Neural progenitor cell (in vitro differentiated cells): Measurements from ENCODE around the gene SSC4D. TPM values are rescaled to one million over a fixed set of nuclear protein-coding genes. Genes with fewer than 3 reads are reported as not detected.
A peak's percentile ranks its signal among the peaks of the same experiment; 100 is the strongest.
"Not testable (repeated sequence)": the region's sequence is repeated elsewhere in the genome, so short reads cannot be mapped to it uniquely, and the experiment has no call there.

Source experiments
- DNase-seq: peaks from one replicate; pipeline ENCODE4 v3.0.0-alpha.2; 2016; ENCODE audit warnings: low spot score
- H2AFZ ChIP-seq: fragments of 200-600 bp; sonication (generic); replicated peaks from 2 replicates; pipeline ENCODE4 v1.6.1; 2016; ENCODE audit warnings: antibody characterized with exemption
- H3F3A ChIP-seq: fragments of 200-600 bp; sonication (generic); 2 replicates; pipeline ENCODE4 v1.6.1; 2016; ENCODE audit warnings: antibody characterized with exemption, low read depth
- H3K27ac ChIP-seq: fragments of 200-600 bp; sonication (generic); 2 replicates; pipeline ENCODE4 v1.5.1; 2016; ENCODE audit warnings: mild to moderate bottlenecking
- H3K27me3 ChIP-seq: fragments of 200-600 bp; sonication (generic); 2 replicates; pipeline ENCODE4 v1.6.1; 2016; ENCODE audit warnings: mild to moderate bottlenecking, moderate library complexity
- H3K36me3 ChIP-seq: fragments of 200-600 bp; sonication (generic); 2 replicates; pipeline ENCODE4 v1.5.1; 2016
- H3K4me1 ChIP-seq: fragments of 200-600 bp; sonication (generic); 2 replicates; pipeline ENCODE4 v1.6.1; 2016; ENCODE audit warnings: mixed run types
- H3K4me2 ChIP-seq: fragments of 200-600 bp; sonication (generic); 2 replicates; pipeline ENCODE4 v1.6.1; 2016
- H3K4me3 ChIP-seq: fragments of 200-600 bp; sonication (generic); 2 replicates; pipeline ENCODE4 v1.5.1; 2016
- H3K79me2 ChIP-seq: fragments of 200-600 bp; sonication (generic); 2 replicates; pipeline ENCODE4 v1.6.1; 2016; ENCODE audit warnings: low read depth
- H3K9ac ChIP-seq: fragments of 200-600 bp; sonication (generic); 2 replicates; pipeline ENCODE4 v1.6.1; 2016
- H3K9me3 ChIP-seq: fragments of 200-600 bp; sonication (generic); 2 replicates; pipeline ENCODE4 v1.5.1; 2016; ENCODE audit warnings: low read depth
- H4K20me1 ChIP-seq: fragments of 200-600 bp; sonication (generic); 2 replicates; pipeline ENCODE4 v1.6.1; 2016; ENCODE audit warnings: low read depth
- H3K27ac Mint-ChIP-seq: 3 replicates; pipeline ENCODE4 v1.8.0; 2021; ENCODE audit warnings: mixed read lengths
- H3K27me3 Mint-ChIP-seq: 2 replicates; pipeline ENCODE4 v1.8.0; 2022; ENCODE audit warnings: low read depth, mild to moderate bottlenecking, inconsistent platforms, moderate library complexity, mixed read lengths; ENCODE audit not compliant: insufficient read depth
- H3K36me3 Mint-ChIP-seq: 3 replicates; pipeline ENCODE4 v1.8.0; 2021; ENCODE audit warnings: mixed read lengths
- H3K4me1 Mint-ChIP-seq: 3 replicates; pipeline ENCODE4 v1.8.0; 2021; ENCODE audit warnings: mixed read lengths
- H3K4me3 Mint-ChIP-seq: 3 replicates; pipeline ENCODE4 v1.8.0; 2021; ENCODE audit warnings: mild to moderate bottlenecking, moderate library complexity, mixed read lengths
- H3K9me3 Mint-ChIP-seq: 3 replicates; pipeline ENCODE4 v1.8.0; 2020; ENCODE audit warnings: mixed read lengths
- EZH2 ChIP-seq: fragments of 200-600 bp; sonication (generic); IDR thresholded peaks from 2 replicates; pipeline ENCODE4 v1.6.1; 2017; ENCODE audit warnings: antibody characterized with exemption, mild to moderate bottlenecking, moderate library complexity
- EZH2phosphoT487 ChIP-seq: fragments of 200-600 bp; sonication (generic); IDR thresholded peaks from 2 replicates; pipeline ENCODE4 v1.6.1; 2017; ENCODE audit warnings: antibody characterized with exemption
- total RNA-seq: library from RNA; depleted of rRNA; stranded (reverse); fragments of >200 nt; gene quantifications from 2 replicates; pipeline ENCODE4 v1.2.3, GENCODE V29; 2015; ENCODE audit warnings: low replicate concordance
- TF ChIP-seq, protein P1 (sequence below): fragments of 200-600 bp; sonication (generic); IDR thresholded peaks from 2 replicates; pipeline ENCODE4 v1.5.1; 2017; ENCODE audit warnings: antibody characterized with exemption, mild to moderate bottlenecking

The SSC4D gene
- total RNA-seq, 1 donor from 2014 or later: 0.43 TPM

DNA sequence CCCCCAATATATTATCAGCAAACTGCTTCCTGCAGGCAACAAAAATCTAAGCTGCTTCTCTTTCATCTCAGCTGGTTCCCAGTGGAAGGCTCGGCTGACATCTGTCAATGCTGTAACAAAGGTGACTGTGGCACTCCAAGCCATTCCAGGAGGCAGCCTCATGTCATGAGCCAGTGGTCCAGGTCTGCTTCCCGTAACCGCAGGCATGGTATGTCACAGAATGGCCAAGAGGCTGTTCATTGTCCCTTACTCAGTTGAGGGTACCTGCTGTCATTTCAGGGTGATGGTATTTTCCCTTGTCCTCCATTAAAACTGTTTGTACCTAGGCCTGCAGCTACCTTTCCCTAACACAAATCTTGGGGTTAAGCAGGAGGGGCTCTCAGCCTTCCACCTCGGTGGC lies 30.9 kb upstream of the SSC4D start:
- not testable (repeated sequence) for H3K9me3 Mint-ChIP-seq, H3K4me3 ChIP-seq, H3K4me1 ChIP-seq, H3K36me3 ChIP-seq, H3K9me3 ChIP-seq, H3K27ac ChIP-seq, H4K20me1 ChIP-seq, H3K4me1 Mint-ChIP-seq, DNase-seq, H3F3A ChIP-seq, H2AFZ ChIP-seq, H3K36me3 Mint-ChIP-seq, H3K27me3 ChIP-seq, H3K4me2 ChIP-seq, H3K9ac ChIP-seq, H3K27me3 Mint-ChIP-seq, H3K27ac Mint-ChIP-seq, H3K4me3 Mint-ChIP-seq, H3K79me2 ChIP-seq

DNA sequence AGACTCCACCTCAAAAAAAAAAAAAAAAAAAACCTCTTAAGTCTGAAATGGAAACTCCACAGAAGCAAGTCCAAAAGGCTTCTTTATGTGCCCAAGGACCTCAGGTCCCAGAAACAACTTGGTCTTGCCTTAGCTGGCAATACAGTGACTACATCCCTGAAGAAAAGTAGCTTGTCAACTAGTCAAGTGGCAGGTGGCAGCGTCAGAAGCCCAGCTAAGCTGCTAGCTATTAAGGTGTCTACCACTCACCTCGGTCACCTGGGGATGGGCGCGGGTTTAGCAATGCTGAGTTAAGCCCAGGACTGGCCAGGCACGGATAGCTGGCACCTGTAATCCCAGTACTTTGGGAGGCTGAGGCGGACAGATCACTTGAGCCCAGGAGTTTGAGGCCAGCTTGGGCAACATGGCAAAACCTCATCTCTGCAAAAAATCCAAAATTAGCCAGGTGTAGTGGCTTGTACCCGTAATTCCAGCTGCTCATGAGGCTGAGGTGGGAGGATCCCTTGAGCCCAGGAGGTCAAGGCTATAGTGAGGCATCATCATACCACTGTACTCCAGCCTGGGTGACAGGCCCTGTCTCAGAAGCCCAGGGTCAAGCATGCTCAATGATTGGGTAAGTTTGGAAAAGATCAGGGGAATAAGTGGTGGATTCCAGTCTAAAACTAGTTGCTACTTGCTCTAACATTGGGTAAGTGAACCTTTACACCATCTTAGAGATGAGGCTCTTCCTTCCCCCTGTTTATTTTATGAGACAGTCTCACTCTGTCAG lies 29.8 kb upstream of the SSC4D start:
- H3K36me3 ChIP-seq, H3K4me1 ChIP-seq, H3K9me3 Mint-ChIP-seq, H3K27ac Mint-ChIP-seq, H4K20me1 ChIP-seq, H3K9me3 ChIP-seq, H3K27me3 ChIP-seq, H3K4me3 ChIP-seq, H3K4me2 ChIP-seq, H3F3A ChIP-seq, H3K9ac ChIP-seq, H3K79me2 ChIP-seq, H3K4me1 Mint-ChIP-seq, H2AFZ ChIP-seq, H3K27me3 Mint-ChIP-seq, H3K4me3 Mint-ChIP-seq, H3K36me3 Mint-ChIP-seq, H3K27ac ChIP-seq, DNase-seq: not testable (repeated sequence)

DNA sequence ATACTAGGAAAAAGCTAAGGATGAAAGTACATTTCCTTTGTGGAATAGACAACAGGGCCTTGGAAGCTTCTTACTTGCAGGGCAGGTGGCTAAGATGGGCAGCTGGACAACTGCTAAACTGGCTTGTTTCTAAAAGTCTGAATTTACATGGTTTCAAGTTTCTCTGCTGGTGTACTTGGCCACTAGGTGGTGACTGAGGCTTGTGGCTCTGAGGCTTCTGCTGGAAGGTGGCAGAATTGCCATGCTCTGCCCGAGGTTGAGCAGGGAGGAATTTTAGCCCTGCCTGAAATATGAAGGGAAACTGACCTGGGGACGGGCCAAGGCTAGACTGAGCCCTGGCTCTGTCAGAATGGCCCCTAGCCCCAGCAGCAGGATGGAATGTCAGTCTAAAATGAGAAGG lies 28.4 kb upstream of the SSC4D start:
- TF ChIP-seq, protein P1, sequence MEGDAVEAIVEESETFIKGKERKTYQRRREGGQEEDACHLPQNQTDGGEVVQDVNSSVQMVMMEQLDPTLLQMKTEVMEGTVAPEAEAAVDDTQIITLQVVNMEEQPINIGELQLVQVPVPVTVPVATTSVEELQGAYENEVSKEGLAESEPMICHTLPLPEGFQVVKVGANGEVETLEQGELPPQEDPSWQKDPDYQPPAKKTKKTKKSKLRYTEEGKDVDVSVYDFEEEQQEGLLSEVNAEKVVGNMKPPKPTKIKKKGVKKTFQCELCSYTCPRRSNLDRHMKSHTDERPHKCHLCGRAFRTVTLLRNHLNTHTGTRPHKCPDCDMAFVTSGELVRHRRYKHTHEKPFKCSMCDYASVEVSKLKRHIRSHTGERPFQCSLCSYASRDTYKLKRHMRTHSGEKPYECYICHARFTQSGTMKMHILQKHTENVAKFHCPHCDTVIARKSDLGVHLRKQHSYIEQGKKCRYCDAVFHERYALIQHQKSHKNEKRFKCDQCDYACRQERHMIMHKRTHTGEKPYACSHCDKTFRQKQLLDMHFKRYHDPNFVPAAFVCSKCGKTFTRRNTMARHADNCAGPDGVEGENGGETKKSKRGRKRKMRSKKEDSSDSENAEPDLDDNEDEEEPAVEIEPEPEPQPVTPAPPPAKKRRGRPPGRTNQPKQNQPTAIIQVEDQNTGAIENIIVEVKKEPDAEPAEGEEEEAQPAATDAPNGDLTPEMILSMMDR: peak; percentile 68
- not testable (repeated sequence) for H3K4me3 ChIP-seq, H3K9ac ChIP-seq, H3K4me3 Mint-ChIP-seq, H3K9me3 Mint-ChIP-seq, H3K79me2 ChIP-seq, H2AFZ ChIP-seq, H3K36me3 Mint-ChIP-seq, H3F3A ChIP-seq, H3K27me3 Mint-ChIP-seq, H3K36me3 ChIP-seq, H3K9me3 ChIP-seq, H4K20me1 ChIP-seq, H3K4me1 ChIP-seq, H3K27me3 ChIP-seq, H3K27ac Mint-ChIP-seq, H3K4me2 ChIP-seq, H3K4me1 Mint-ChIP-seq, H3K27ac ChIP-seq
- DNase-seq: peak; percentile 81

DNA sequence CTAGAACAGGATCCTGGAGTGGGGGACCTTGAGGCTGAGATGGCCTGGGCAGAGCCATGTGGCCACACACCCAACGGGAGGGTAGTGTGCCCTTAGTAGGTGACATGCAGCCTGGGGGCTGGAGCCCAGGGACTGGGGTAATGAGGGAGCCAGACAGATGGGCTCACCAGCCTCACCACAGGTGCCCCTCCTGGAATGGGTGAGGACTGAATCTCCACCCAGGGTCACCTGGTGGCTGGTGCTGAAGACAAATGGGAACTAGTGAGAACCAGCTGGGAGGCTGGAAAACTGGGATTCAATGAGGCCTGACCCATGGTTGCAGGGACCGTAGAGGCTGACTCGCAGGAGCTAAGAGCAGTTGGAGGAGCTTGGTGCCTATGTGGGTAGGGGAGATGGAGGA lies 21.3 kb upstream of the SSC4D start:
- H3F3A ChIP-seq: no peaks in the 10 kb centered on the region
- TF ChIP-seq EZH2 (no peak), EZH2phosphoT487 (no peak)
- TF ChIP-seq, protein P1: no peak
- no peaks in the 10 kb centered on the region for H4K20me1 ChIP-seq
- Mint-ChIP-seq H3K36me3 (no peaks in the 10 kb centered on the region), H3K4me1 (no peaks in the 10 kb centered on the region), H3K4me3 (no peak overlapping the region), H3K27ac (no peak overlapping the region), H3K27me3 (peaks cover 6% of the 10 kb centered on the region), H3K9me3 (no peaks in the 10 kb centered on the region)
- no peak overlapping the region for H3K4me3 ChIP-seq
- H2AFZ ChIP-seq: no peak overlapping the region
- no peak overlapping the region for H3K9ac ChIP-seq
- no peaks in the 10 kb centered on the region for H3K4me1 ChIP-seq
- no peaks in the 10 kb centered on the region for H3K9me3 ChIP-seq
- H3K36me3 ChIP-seq: no peaks in the 10 kb centered on the region
- H3K79me2 ChIP-seq: no peaks in the 10 kb centered on the region
- DNase-seq: no peak
- H3K4me2 ChIP-seq: no peak overlapping the region
- H3K27ac ChIP-seq: no peak overlapping the region
- H3K27me3 ChIP-seq: no peaks in the 10 kb centered on the region
